NCI-H748 (cell line): Measurements from ENCODE around the gene SHKBP1.
A peak's percentile ranks its signal among the peaks of the same experiment; 100 is the strongest.
"Not testable (repeated sequence)": the region's sequence is repeated elsewhere in the genome, so short reads cannot be mapped to it uniquely, and the experiment has no call there.

Experiments used
- DNase-seq: peaks from one replicate; lab custom pipeline; 2025; ENCODE audit not compliant: unreplicated experiment; lab: John Stamatoyannopoulos, UW

The SHKBP1 gene

DNA sequence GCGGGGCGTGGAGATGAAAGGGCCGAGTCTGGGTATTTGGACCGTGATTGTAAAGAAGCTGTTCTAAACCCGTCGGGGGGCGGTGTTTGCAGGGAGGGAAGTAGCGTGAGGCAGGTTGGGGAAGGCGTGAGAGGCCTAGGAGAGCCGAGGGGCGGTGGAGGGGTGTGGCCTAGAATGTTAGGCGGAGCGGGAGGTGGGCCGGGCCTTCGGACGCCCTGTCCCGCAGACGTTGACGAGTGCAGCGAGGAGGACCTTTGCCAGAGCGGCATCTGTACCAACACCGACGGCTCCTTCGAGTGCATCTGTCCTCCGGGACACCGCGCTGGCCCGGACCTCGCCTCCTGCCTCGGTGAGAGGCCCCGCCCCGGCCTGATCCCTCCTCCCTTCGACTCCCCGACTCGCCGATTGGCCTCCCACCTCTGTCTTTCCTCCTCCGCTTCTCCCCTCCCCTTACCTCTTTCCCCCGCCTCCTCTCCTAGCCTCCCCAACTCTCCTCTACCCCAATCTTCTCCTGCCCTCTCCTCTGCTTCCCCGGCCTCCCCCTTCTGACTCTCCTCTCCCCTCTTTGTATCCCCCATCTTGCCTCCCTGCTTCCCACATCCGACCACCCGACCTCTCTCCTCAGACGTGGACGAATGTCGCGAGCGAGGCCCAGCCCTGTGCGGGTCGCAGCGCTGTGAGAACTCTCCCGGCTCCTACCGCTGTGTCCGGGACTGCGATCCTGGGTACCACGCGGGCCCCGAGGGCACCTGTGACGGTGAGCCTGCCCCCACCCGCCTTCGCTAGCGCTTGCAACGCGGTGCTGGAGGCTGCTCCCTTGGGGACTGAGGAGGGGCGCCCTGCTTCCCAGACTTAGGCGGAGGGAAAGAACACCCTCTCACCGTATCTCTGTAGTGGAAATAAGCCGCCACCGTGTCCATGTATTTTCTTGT is 37.3 kb downstream of the SHKBP1 start:
- DNase-seq = peak; percentile 90

- peak; percentile 67 for DNase-seq
Observed at GRCh38 chr19:40614622-40615411, 38.1 kb downstream of the SHKBP1 start.

DNA sequence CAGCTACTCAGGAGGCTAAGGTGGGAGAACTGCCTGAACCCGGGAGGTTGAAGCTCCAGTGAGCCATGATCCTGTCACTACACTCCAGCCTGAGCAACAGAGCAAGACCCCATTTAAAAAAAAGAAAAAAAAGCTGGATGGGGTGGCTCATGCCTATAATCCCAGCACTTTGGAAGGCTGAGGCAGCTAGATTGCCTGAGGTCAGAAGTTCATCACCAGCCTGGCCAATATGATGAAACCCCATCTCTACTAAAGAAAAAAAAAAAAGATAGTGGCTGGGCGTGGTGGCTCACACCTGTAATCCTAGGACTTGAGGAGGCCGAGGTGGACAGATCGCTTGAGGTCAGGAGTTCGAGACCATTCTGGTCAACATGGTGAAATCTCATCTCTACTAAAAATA is 39.5 kb downstream of the SHKBP1 start:
- no peak for DNase-seq

DNA sequence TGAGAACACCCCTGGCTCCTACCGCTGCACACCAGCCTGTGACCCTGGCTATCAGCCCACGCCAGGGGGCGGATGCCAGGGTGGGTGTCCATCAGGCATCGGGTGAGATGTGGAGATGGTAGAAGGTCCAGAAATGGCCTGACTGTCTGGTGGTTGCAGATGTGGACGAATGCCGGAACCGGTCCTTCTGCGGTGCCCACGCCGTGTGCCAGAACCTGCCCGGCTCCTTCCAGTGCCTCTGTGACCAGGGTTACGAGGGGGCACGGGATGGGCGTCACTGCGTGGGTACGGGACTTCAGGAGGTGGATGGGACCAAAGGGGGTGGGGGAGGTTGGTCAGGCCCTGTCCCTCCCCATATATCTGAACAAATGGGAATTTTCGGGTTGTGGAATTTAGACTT is 40.3 kb downstream of the SHKBP1 start:
- no peak for DNase-seq

- no peak for DNase-seq
Observed at GRCh38 chr19:40617961-40618360, 41.3 kb downstream of the SHKBP1 start.

GRCh38 chr19:40619333-40620160 is 42.9 kb downstream of the SHKBP1 start:
- no peak for DNase-seq

DNA sequence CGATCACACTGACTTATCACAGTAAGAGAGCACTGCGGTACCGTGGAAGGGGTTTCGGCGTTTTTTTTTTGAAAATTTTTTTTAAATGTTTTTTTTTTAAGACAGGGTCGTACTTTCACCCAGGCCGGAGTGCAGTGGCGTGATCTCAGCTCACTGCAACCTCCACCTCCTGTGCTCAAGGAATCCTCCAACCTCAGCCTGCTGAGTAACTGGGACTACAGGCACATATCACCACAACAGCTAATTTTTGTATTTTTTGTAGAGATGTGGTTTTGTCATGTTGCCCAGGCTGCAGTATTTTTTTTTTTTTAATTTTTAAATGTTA is 43.5 kb downstream of the SHKBP1 start:
- no peak for DNase-seq

DNA sequence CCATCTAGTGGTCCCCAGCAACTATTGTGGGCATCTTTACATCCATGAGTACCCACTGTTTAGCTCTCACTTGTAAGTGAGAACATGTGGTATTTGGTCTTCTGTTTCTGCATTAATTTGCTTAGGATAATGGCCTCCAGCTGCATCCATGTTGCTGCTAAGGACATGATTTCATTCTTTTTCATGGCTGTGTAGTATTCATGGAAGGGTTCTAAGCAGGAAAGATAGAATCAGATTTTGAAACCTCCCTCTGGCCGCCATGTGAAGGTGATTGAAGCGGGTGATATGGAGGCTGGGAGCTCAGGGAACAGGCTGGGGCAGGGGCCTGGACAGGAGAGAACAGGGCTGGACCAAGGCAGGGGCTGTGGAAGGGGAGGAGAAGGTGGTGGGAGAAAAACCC is 44.6 kb downstream of the SHKBP1 start:
- DNase-seq = no peak

GRCh38 chr19:40621966-40622772 is 45.5 kb downstream of the SHKBP1 start:
- no peak for DNase-seq

- DNase-seq = no peak
Observed at GRCh38 chr19:40622773-40623075, 46.1 kb downstream of the SHKBP1 start.

- peak; percentile 98 for DNase-seq
Observed at GRCh38 chr19:40623403-40624251, 47.0 kb downstream of the SHKBP1 start.

DNA sequence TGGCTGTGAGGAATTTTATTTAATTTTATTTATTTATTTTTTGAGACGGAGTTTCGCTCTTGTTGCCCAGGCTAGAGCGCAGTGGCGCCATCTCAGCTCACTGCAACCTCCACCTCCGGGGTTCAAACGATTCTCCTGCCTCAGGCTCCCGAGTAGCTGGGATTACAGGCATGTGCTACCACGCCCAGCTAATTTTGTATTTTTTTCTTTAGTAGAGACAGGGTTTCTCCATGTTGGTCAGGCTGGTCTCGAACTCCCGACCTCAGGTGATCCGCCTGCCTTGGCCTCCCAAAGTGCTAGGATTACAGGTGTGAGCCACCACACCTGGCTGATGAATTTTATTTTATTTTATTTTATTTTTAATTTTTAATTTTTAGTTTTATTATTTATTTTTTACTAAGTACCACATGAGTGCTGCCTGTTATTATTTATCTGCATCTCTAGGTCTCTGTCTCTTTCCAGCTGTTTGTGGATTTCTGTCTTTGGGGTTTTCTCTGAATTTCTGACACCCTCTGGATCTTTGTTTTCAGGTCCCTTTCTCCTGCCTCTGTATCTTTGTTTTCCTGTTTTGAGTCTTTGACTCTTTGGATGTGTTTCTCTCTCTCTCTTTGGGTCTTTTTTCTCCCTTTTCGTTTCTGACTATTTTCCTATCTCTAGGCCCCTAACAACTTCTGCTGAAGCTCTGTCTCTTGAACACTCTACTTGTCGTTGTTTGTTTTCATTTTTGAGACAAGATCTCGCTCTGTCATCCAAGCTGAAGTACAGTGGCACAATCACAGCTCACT is 47.9 kb downstream of the SHKBP1 start:
- DNase-seq = not testable (repeated sequence)

GRCh38 chr19:40625406-40626120 is 48.9 kb downstream of the SHKBP1 start:
- no peak for DNase-seq

- no peak for DNase-seq
Observed at GRCh38 chr19:40626918-40627317, 50.2 kb downstream of the SHKBP1 start.

GRCh38 chr19:40627486-40628279 is 51.0 kb downstream of the SHKBP1 start:
- DNase-seq = no peak

GRCh38 chr19:40629346-40629745 is 52.7 kb downstream of the SHKBP1 start:
- no peak for DNase-seq

DNA sequence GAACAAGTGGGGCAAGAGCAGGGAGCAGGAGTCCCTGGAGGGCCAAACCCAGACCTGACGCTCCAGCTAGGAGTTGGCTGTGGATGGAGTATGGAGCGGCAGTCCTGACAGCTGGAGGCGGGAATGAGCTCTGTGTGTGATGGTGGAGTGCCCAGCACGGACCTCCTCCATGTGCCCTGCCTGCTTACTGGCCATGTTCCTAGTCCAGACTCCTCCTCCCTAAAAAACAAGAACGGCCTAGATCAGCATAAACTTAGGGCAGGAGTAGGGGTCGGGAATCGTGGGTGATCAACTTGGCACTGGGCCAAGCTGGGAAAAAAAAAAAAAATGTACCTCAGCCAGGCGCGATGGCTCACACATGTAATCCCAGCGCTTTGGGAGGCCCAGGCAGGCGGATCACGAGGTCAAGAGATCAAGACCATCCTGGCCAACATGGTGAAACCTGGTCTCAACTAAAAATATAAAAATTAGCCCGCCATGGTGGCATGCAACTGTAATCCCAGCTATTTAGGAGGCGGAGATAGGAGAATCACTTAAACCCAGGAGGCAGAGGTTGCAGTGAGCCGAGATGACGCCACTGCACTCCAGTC is 54.0 kb downstream of the SHKBP1 start:
- no peak for DNase-seq
